A673 (cell line): ENCODE measurements around the gene NBPF1.
"Not testable (repeated sequence)": the region's sequence is repeated elsewhere in the genome, so short reads cannot be mapped to it uniquely, and the experiment has no call there.

Experiments
- CTCF ChIP-seq: fragments of 300-800, 200-600 bp; sonication (generic); conservative IDR thresholded peaks from 2 replicates; pipeline ENCODE4 v1.5.1; 2017; ENCODE audit warnings: low read depth, mild to moderate bottlenecking, antibody characterized with exemption, low read length, moderate library complexity, mixed read lengths
- EZH2 ChIP-seq: fragments of 200-600 bp; sonication (generic); IDR thresholded peaks from 2 replicates; pipeline ENCODE4 v1.6.1; 2017; ENCODE audit warnings: borderline replicate concordance, low read depth, mild to moderate bottlenecking, mixed read lengths, antibody characterized with exemption, low read length; ENCODE audit not compliant: poor library complexity, severe bottlenecking

GRCh38 chr1:16646716-16647115, 33.4 kb upstream of the NBPF1 start:
- TF ChIP-seq CTCF, EZH2: not testable (repeated sequence)
